H1 (cell line): ENCODE measurements around the gene MFSD2A. TPM values are rescaled to one million over a fixed set of nuclear protein-coding genes. Genes with fewer than 3 reads are reported as not detected.

Experiments
- CHD2 ChIP-seq: IDR thresholded peaks from 2 replicates; pipeline ENCODE4 v1.6.1; 2012; ENCODE audit warnings: low read length, improper control_type of control experiment
- EGR1 ChIP-seq: IDR thresholded peaks from 2 replicates; pipeline ENCODE4 v1.6.1; 2011; ENCODE audit warnings: low read depth, low read length, borderline replicate concordance
- HDAC2 ChIP-seq, 2 experiments: fragments of 300-600 bp in 1 of 2; sonication (generic) in 1 of 2; IDR thresholded peaks; 2 replicates each; pipeline ENCODE4 v1.6.1; 2011 to 2012; ENCODE audit warnings: low read depth in 2 of 2, low read length in 2 of 2, mild to moderate bottlenecking in 2 of 2, moderate library complexity in 2 of 2, borderline replicate concordance in 1 of 2, inconsistent platforms in 1 of 2
- KDM1A ChIP-seq: fragments of 200-600, 300-600 bp; sonication (generic); IDR thresholded peaks from 2 replicates; pipeline ENCODE4 v1.7.1; 2016; ENCODE audit warnings: mild to moderate bottlenecking, low read length, borderline replicate concordance
- KDM4A ChIP-seq: IDR thresholded peaks from one replicate; pipeline ENCODE4 v1.7.1; 2012; ENCODE audit warnings: low read depth, mild to moderate bottlenecking, moderate library complexity, low read length, inconsistent platforms; ENCODE audit not compliant: severe bottlenecking
- SP4 ChIP-seq: IDR thresholded peaks from 2 replicates; pipeline ENCODE4 v1.6.1; 2012; ENCODE audit warnings: low read length, inconsistent platforms
- TCF12 ChIP-seq: IDR thresholded peaks from 2 replicates; pipeline ENCODE4 v1.6.1; 2011; ENCODE audit warnings: low read depth, mild to moderate bottlenecking, low read length
- polyA plus RNA-seq, 7 experiments: library from polyadenylated mRNA; depleted of rRNA in 3 of 7; stranded (reverse) in 5 of 7; unstranded in 2 of 7; fragments of >200 nt in 5 of 7; fragments of 200-250 nt in 2 of 7; gene quantifications; 1 replicate in 5 of 7; 2 replicates in 1 of 7; 4 replicates in 1 of 7; pipeline versions ENCODE4 v1.2.1 to v1.2.3, GENCODE V29; 2011 to 2013; ENCODE audit warnings: missing spikeins in 2 of 7, mixed read lengths in 2 of 7
- total RNA-seq: library from RNA; stranded (reverse); fragmentation: NEBNext Ultra II Directional; extraction: Animal tissue kit (Norgen Biotek cat#: 25700); gene quantifications from 2 replicates; pipeline ENCODE4 v1.2.1, GENCODE V29; 2021
- TF ChIP-seq, protein P1 (sequence below): IDR thresholded peaks from 2 replicates; pipeline ENCODE4 v1.6.1; 2011; ENCODE audit warnings: low read depth, mild to moderate bottlenecking, low read length; ENCODE audit not compliant: insufficient read depth
- TF ChIP-seq, protein P2 (sequence below): IDR thresholded peaks from 2 replicates; pipeline ENCODE4 v1.6.1; 2011; ENCODE audit warnings: low read length, improper control_type of control experiment

Gene MFSD2A
- total and polyA plus RNA-seq, 2 of the 8 experiments (the other 6 are each of a cell fraction or from before 2014, with no cell fraction given), result 18.3 to 25.9 TPM

- TF ChIP-seq, protein P1, sequence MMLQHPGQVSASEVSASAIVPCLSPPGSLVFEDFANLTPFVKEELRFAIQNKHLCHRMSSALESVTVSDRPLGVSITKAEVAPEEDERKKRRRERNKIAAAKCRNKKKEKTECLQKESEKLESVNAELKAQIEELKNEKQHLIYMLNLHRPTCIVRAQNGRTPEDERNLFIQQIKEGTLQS, result no peak
- TF ChIP-seq KDM1A, result no peak
- TF ChIP-seq EGR1, result no peak
- TF ChIP-seq SP4, result no peak
- TF ChIP-seq CHD2, result no peak
- TF ChIP-seq TCF12, result no peak
- no peak for TF ChIP-seq HDAC2 (IDR thresholded peaks at IDR 0.05; ENCODE audit: borderline replicate concordance in 1 of 2, low read depth in 2 of 2, low read length in 2 of 2)
- TF ChIP-seq KDM4A, result no peak
- TF ChIP-seq, protein P2, sequence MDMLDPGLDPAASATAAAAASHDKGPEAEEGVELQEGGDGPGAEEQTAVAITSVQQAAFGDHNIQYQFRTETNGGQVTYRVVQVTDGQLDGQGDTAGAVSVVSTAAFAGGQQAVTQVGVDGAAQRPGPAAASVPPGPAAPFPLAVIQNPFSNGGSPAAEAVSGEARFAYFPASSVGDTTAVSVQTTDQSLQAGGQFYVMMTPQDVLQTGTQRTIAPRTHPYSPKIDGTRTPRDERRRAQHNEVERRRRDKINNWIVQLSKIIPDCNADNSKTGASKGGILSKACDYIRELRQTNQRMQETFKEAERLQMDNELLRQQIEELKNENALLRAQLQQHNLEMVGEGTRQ, result no peak
Measured at GRCh38 chr1:39958403-39959200, 3.7 kb downstream of the MFSD2A start (continued).
